8988T (cell line): ENCODE results near the gene SIRT2.
"Not testable (repeated sequence)": the region's sequence is repeated elsewhere in the genome, so short reads cannot be mapped to it uniquely, and the experiment has no call there.

Source experiments
- DNase-seq: peaks from one replicate; pipeline ENCODE4 v3.0.0; 2011

SIRT2 gene

DNA sequence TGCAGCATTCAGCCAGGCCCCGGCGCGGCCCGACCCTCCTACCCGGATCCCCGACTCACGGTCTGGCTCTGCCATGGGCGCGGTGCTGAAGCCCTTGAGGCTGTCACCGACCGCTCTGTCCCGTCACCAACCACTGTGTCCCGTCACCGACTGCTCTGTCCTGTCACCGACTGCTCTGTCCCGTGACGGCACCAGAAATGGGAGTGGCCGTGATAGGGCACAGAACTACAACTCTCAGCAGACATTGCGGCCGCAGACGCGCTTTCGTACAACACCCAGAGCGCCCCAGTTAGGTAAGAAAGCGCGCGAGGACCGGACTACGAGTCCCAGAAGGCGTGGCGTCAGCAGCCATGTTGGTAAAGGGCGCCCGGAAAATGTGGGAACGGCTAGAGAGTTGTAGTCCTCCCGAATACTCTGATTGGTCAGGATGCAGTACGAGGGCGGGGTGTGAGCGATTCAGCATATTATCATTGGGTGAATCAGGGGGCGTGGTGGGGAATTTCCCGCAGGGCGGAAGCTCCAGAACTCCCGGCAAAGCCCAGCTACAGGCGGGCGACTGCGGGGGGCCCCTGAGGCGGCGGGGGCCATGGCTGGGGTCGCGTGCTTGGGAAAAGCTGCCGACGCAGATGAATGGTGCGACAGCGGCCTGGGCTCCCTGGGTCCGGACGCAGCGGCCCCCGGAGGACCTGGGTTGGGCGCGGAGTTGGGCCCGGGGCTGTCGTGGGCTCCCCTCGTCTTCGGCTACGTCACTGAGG is at the start of gene SIRT2, which contains the start of gene NFKBIB:
Gene SIRT2 (minus strand): TSS at position 172 of the 755 bp plus-strand sequence. CDS start 97 bp downstream, at position 75.
Gene NFKBIB (plus strand): TSS at position 523 of the 755 bp plus-strand sequence. CDS start 64 bp downstream, at position 587.
- DNase-seq, result peak; percentile 99

DNA sequence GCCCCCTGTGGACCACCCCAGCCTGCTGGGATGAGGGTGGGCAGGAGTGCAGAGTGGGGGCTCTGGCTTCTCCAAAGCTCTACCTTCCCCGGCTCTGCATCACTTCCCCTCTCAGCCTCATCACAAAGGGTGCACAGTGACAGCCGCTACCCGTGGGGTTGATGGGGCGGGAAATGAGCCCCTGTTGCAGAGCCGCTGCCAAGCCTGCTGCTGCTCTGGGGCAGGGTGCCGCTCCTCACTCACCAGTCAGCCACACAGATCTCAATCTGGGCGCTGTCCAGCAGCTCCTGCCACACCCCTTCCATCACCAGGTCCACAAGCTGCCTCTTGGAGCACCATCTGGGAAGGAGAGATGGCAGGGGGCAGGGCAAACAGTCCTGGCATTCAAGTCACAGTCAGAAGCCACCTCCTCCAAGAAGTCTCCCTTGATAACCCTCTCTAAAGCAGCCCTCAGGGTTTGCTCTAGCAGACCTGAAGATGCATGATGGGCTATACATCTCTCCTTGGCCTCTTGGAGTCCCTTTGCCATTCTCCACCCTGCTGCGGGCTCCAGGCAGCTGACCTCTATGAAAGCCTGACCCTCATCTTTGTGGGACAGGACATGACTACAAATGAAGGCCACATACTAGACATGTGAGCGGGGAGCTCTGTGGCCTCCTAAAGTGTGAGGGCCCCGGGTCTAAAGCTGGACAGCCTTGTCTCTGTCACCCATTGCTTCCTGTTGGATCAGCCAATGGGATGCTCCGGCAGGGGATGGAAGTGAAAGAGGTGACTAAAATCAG is 47.0 kb upstream of the SIRT2 start:
- no peak for DNase-seq

DNA sequence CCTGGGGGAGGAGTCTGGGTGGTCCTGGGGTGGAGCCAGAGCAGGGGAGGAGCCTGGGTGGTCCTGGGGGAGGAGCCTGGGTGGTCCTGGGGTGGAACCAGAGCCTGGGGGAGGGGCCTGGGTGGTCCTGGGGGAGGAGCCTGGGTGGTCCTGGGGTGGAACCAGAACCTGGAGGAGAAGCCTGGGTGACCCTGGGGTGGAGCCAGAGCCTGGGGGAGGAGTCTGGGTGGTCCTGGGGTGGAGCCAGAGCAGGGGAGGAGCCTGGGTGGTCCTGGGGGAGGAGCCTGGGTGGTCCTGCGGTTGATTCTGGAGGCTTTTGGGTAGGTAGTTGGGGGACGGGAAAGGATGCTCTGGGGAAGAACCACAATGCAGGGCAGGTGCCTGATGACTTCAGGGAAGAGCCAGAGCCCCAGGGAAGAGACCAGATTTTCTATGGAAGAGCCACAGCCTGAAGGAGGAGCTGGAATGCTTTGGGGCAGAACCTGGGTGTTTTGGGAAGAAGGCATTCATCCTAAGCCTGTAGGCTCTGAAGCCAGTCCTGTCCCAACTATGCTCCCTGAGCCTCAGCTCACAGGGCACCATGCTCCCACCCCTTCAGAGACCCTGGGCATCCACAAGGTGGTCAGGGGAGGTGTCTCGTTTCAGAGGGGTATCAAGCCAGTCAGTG is 46.3 kb upstream of the SIRT2 start:
- no peak for DNase-seq

DNA sequence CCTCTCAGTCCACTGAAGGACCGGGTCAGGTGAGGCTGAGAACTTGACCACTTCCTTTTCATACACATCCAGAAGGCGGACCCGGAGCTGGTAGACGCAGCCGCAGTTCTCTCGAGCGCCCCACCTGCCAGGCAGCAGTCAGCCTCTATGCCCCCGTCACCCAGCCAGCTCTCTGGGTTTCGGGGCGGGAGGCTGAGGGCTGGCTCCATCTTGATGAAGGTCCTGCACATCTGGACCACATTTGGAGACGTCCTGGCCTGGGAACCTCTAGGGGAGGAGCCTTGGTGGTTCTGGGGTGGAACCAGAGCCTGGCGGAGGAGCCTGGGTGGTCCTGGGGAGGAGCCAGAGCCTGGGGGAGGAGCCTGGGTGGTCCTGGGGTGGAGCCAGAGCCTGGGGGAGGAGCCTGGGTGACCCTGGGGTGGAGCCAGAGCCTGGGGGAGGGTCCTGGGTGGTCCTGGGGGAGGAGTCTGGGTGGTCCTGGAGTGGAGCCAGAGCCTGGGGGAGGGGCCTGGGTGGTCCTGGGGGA is 45.6 kb upstream of the SIRT2 start:
- peak; percentile 77 for DNase-seq

DNA sequence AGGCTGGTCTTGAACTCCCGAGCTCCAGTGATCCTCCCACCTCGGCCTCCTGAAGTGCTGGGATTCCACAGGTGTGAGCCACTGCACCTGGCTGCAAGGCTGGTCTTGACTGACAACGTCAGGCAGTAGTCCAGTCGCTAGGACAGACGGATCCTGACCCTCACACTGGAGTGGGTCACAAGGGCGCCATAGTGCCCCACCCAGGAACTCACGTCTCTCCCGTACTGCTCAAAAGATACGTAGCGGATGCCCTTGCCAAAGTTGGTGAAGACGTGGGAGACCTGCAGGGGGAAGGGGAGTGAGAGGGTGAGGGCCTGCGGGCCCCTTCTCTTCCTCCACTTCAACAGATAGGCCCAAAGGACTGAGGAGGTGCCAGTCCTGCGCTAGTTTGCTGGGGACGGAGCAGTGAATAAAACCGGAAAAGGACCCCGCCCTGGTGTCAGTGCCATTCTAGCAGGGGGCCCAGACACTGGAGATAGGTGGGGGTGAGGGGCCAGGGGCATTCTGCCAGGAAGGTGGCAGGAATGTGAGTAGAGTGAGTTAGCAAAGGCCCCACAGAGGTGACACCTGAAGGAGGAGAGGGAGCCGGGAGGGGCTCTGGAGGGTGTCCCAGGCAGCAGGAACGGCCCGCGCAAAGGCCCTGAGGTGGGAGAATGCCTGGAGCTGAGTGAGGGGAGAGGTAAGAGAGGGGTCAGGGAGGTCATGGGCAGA is 43.2 kb upstream of the SIRT2 start:
- no peak for DNase-seq

DNA sequence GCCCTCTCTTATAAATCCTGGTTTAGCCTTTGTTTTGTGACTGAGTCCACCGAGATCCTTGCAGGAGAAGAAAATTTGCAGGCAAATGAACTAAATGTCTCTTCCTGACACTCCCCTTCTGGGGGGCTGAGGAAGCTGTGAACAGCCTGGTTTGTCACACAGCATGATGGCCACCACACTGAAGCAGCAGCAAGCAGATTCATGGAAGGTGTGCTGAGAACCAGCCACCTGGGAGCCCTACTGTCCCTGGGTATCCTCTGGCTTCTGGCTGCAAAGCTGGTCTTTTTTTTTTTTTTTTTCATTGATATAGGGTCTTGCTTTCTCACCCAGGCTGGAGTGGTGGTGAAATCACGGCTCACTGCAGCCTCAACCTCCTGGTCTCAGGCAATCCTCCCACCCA is 42.6 kb upstream of the SIRT2 start:
- no peak for DNase-seq

DNA sequence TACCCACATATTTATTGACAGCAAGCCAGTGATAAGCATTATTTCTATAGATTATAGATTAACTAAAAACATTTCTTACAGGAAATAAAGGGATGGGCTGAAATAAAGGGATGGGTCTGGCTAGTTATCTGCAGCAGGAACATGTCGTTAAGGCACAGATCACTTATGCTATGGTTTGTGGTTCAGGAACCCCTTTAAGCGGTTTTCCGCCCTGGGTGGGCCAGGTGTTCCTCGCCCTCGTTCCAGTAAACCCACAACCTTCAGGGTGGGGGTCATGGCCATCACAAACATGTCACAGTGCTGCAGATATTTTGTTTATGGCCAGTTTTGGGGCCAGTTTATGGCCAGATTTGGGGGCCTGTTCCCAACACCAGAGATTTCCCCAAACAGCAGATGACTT is 42.0 kb upstream of the SIRT2 start:
- DNase-seq, result not testable (repeated sequence)

DNA sequence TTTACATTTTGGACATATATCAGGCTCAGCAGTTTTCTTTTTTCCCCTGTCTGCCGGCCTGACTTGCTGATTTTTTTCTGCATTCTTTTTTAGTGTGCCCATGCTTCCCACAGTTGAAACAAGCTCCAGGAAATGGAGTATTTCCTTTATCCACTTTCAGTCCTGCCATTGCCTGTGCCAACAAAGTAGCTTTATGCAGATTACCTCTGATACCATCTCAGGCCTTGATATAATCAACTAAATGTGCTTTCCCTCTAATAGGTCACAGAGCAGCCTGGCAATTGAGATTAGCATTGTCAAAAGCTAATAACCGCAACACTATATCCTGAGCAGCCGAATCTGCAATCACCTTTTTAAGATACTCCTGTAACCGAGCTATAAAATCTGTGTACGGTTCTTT is 40.5 kb upstream of the SIRT2 start:
- DNase-seq, result no peak

DNA sequence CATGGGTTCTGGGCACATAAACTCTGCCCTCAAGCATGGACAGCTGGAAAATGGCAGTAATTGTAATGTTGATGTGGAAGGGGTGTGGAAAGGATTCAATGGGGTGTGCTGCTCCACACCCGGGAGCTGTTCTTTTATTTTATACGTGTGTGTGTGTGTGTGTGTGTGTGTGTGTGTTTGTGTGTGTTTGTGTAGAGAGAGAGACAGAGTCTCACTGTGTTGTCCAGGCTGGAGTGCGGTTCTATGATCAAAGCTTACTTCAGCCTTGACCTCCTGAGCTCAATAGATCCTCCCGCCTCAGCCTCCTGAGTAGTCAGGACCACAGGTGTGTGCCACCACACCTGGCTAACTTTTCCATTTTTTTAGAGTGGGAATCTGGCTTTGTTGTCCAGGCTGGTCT is 34.1 kb upstream of the SIRT2 start:
- DNase-seq, result no peak

DNA sequence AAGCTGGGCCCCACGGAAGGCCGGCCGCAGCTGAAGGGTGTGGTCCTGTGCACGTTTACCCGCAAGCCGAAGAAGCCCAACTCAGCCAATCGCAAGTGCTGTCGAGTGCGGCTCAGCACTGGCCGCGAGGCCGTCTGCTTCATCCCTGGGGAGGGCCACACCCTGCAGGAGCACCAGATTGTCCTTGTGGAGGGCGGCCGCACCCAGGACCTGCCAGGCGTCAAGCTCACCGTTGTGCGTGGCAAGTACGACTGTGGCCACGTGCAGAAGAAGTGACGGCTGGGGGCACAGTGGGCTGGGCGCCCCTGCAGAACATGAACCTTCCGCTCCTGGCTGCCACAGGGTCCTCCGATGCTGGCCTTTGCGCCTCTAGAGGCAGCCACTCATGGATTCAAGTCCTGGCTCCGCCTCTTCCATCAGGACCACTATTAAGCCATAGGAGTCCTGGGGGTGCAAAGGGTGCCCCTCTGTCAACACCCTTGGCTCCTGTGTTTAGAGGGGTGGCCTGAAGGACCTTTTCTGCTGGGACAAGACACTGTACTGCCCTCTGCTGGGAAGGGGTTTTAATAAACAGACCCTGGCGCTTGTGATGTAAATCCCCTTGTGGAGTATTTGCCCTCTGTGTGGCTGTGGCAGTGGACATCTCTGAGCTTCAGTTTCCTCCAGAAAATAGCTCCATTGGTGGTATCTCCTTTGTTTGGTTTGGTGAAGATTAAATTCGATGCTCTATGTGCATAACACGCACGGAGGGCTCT is 33.2 kb upstream of the SIRT2 start:
- DNase-seq, result no peak

DNA sequence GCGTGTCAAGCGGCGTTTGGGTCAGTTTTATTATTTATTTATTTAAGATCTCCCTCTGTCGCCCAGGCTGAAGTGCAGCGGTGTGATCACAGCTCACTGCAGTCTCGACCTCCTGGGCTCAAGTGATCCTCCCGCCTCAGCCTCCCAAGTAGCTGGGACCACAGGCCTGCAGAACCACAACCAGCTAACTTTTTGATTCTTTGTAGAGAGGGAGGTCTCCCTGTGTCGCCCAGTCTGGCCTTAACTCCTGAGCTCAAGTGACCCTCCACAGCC is 32.0 kb upstream of the SIRT2 start:
- no peak for DNase-seq

DNA sequence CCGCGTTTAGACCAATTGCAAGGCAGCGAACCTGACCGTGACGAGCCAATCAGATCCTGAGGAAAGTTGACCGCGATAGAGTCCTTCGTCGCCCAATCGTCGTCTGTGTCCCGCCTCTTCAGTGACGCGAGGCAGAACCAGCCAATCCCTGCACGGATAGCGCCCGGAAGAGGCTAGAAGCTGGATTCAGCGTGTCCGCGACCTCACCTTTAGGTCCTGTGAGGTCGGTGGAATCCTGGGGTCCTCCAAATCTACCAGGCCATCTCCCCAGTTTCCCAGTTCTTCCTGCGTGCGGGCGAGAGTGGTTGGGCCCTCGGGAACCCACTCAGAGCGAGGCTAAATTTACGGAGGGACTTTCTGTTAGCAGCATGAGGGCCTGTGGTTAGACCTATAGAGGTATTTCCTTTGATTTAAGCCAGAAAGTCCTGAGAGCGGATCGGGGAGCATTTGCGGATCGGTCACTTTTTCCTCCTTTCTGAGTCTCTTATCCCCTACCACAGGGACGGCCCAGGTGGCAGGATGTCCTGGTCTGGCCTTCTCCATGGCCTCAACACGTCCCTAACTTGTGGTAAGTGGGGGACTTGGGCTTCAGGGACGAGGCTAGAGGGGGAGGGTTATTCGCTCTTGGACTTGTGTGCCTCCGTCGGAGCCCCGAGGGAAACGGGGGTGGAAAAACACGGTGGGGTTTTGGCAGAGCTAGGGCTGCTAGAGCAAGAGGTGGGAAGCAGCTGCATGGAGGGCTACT is 31.5 kb upstream of the SIRT2 start, which contains the start of gene MRPS12:
Gene MRPS12 (plus strand): TSS at position 169 of the 745 bp plus-strand sequence. CDS start 351 bp downstream, at position 520.
- peak; percentile 100 for DNase-seq

DNA sequence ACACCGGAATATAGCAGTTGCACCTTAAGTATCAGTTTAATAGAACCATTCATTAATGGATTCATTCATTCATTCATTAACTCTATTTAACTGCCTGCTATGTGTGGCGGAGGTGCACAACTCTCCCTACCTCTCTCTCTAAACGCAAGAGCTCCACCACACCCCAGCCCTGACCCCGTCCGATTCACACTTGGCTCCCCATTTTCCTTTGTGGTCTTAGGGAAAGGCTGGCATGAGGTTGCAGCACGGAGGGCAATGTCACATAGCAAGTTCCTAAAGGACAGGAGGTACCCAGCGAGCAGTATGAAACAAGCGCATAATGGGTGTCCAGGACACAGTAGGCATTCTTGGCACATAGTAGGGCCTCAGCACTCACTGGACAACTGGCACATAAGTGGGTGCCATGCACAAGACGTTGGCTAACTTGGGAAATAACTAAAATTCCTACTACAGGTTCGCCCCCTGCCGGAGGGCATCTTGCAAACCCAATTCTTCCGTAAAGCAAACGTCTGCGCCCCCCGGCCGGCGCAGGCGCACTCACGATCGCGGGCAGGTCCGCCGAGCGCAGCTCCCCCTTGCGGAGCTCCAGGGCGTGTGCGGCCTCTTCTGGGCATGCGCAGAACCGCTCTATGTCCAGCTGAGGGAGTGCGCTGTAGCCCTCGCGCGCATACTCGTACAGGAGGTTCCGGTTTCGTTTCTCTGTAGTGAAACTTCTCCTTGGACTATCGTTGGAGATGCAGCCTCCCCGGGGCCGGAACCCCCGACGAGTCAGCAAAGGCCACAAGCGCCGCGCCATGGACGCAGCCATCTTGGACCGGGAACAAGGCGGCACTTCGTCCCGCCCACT is 30.7 kb upstream of the SIRT2 start, which contains the start of gene SARS2:
Gene SARS2 (minus strand): TSS at position 835 of the 847 bp plus-strand sequence. CDS start 27 bp downstream, at position 808.
- peak; percentile 99 for DNase-seq

DNA sequence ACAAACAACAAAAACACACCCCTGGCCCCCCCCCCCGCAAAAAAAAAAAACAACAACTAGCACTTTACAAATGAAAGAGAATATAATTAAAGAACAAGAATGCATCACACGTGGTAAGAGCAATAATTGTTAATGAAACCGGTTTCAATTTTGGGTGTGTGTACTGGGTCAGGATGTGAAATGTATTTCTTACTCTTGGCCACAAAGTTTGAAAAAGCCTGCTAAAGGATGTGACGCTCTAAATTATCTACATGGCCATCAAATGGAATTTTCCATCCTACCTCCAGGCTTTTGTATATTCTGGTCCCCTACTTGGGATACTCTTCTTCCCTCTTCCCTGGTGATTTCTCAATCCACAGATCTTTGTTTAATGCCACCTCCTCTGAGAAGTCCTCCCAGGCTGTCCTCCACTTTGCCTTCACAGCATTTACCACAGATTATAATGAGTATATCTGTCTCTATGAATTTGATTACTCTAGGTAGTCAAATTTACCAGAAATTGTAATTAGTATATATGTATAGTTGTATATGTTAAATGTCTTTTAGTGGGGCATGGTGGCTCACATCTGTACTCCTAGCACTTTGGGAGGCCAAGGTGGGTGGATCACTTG is 29.1 kb upstream of the SIRT2 start:
- DNase-seq, result no peak

DNA sequence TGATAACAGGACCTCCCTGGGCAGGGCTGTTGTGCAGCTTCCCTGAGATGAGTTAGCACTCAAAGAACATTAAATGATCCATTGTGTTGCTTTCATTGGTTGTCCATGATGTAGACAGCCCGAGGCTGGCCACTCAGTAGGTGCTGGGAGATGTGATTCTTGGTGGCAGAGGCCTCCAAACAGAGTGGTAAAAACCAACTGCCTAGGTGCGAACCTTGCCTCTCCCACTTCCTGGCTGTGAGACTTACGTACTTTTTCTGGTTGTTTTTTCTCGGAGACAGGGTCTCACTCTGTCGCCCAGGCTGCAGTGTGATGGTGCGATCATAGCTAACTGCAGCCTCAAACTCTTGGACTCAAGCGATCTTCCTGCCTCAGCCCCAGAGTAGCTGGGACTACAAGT is 25.0 kb upstream of the SIRT2 start:
- no peak for DNase-seq

DNA sequence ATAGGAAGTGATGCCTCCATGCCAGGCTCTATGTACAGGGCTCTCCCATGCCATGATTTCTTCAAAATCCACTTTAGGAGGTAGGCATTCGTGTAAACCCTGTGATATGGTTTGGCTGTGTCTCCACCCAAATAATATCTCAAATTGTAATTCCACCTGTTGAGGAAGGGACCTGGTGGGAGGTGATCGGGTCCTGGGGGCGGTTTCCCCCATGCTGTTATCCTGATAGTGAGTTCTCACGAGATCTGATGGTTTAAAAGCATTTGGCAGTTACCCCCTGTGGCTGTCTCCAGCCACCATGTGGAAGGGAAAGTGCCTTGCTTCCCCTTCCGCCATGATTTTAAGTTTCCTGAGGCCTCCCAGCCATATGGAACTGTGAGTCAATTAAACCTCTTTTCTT is 23.1 kb upstream of the SIRT2 start:
- DNase-seq, result no peak

DNA sequence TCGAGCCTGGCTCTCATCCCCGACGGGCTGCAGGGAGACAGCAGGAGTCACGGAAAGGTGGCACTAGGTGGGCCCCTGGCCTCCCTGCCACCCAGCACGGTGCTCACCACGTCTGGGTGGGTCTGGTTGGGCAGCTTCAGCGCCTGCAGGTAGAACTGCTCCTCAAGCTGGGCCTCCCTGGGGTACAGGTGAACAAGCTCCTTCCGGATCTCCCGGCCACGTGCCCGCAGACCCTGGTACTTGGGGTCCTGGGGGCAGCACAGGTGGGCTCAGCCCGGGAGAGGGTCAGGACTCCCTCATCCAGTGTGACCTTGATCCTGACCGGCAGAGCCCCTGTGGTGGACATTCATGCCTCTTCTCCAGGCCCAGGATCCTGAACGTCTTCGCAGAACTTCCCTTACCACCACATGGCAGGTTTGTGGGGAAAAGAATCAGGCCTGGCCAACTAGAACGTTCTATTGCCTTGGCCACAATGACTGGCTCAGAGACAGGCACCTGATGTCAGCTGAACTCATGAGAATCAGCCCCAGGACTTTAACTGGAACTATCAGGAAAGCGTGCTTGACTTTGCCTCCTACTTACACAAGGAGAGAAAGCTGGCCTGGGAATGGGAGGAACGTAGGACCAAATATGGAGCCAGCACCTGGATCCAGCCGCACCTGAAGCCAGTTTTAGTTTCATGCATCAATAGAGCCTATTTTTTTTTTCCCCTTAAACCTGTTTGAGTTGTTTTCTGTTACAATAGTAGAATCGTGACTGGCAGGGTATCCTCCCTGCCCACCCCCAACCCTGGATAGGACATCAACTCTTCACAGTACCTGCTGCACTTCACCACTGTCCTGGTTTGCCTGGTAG is 22.2 kb upstream of the SIRT2 start:
- no peak for DNase-seq

DNA sequence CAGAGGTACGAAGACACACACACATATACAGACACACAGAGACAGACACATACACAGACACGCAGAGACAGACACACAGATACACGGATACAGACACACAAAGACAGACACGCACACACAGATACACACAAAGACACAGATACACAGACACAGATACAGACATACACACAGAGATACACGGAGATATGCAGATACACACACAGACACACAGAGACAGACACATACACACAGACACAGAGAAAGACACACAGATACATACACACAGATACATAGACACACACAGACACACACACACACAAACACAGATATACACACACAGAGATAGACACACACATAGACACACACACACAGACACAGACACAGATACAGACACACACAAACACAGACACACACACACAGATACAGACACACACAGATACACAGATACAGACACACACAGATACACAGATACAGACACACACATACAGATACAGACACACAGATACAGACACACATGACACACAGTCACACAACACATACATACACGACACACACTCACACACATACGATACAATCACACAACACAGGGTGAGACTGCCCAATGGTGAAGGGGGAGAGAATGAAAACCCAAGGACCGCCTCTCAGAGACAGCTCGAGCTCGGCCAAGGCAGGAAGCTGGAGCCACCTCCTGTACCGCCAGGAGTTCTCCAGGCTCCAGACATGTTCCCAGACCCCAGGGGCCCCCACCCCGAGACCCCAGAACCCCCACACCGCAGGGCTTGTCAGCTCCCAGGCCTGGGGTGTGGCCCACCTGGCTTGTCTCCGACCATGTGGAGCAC is 21.4 kb upstream of the SIRT2 start:
- no peak for DNase-seq
